ENCODE measurements around the gene RAB1A. TPM values are rescaled to one million over a fixed set of nuclear protein-coding genes. Genes with fewer than 3 reads are reported as not detected.

RAB1A gene
- total and polyA plus RNA-seq, 7 donors: 52.0 to 229 (median 89.3) TPM

DNA sequence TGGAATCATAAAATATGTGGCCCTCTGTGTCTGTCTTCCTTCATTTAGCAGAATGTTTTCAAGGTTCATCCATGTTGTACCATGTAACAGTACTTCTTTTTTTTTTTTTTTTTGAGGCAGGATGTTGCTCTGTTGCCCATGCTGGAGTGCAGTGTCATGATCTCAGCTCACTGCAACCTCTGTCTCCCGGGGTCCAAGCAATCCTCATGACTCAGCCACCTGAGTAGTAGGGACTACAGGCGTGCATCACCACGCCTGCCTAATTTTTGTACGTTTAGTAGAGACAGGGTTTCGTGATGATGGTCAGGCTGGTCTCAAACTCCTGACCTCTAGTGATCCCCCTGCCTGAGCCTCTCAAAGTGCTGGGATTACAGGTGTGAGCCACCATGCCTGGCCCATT is 31.2 kb downstream of the RAB1A start:
- intact Hi-C loops (cut with DNase I): no loop called here
- ATAC-seq: peak in 2 of 4 donors; percentile 27 to 29
- 86 to 91% (median 88%) methylated on average over 5 of the region's 5 CpGs for WGBS, 3 donors

DNA sequence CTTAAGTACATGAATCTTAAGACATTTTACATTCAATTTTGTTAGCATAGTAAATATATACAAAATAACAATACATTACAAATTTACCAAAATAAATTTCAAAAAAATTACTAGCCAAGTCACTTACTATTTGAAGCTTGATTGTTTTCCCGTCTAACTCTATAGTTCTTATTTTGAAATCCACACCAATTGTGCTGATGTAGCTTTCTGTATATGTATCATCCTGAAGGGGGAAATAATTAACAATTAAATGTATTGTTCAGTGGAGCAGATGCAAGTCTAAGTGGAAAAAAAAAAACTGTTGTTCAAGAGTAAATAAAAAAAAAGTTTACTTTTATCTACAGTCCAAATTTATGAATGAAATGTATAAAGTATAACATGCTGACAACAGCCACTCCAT is 32.1 kb downstream of the RAB1A start:
- peaks cover 0 to 87% of the 10 kb centered on the region in 2 donors for H3K36me3 ChIP-seq (ENCODE audit: insufficient read depth in 1 of 2, low read depth in 1 of 2)
- 42 to 53% (median 47%) methylated on average over 1 of the region's 1 CpG for WGBS, 3 donors
- intact Hi-C loops (cut with DNase I): no loop called here

More for the DNA sequence above, 31.2 kb downstream of the RAB1A start:
- H3K36me3 ChIP-seq (ENCODE audit: insufficient read depth in 1 of 2, low read depth in 1 of 2): peaks cover 0 to 88% of the 10 kb centered on the region in 2 donors
- H3K27ac ChIP-seq: no peak overlapping the region
- H3K4me3 ChIP-seq: no peak overlapping the region
- no peak for DNase-seq
- peaks cover 7% of the 10 kb centered on the region for H3K4me1 ChIP-seq
- no peaks in the 10 kb centered on the region for H3K9me3 ChIP-seq
- TF ChIP-seq, protein P1, sequence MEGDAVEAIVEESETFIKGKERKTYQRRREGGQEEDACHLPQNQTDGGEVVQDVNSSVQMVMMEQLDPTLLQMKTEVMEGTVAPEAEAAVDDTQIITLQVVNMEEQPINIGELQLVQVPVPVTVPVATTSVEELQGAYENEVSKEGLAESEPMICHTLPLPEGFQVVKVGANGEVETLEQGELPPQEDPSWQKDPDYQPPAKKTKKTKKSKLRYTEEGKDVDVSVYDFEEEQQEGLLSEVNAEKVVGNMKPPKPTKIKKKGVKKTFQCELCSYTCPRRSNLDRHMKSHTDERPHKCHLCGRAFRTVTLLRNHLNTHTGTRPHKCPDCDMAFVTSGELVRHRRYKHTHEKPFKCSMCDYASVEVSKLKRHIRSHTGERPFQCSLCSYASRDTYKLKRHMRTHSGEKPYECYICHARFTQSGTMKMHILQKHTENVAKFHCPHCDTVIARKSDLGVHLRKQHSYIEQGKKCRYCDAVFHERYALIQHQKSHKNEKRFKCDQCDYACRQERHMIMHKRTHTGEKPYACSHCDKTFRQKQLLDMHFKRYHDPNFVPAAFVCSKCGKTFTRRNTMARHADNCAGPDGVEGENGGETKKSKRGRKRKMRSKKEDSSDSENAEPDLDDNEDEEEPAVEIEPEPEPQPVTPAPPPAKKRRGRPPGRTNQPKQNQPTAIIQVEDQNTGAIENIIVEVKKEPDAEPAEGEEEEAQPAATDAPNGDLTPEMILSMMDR (IDR thresholded peaks at IDR 0.05): no peak
- no peaks in the 10 kb centered on the region for H3K27me3 ChIP-seq (ENCODE audit: insufficient read depth in 3 of 3, low read length in 2 of 3)

DNA sequence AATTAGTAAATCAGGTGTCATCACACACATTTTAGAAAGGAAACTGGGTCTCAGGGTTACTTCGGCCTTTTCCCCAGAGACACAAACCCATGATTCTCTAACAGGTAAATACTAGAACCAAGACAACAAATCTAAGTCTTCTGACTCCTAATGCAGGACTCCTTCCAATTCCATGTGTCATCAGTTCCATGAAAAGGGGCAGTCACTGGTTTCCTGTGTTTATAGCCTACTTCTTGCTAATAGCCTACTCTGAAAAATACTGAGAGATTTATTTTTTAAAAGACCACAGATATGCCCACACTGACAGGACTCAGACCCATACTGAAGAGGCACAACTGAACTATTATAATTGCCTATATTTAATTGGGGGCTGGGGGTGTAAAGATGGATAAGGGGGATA is 33.0 kb downstream of the RAB1A start:
- Histone ChIP-seq H3K27ac (no peak overlapping the region), H3K9me3 (no peaks in the 10 kb centered on the region), H3K4me1 (peaks cover 7% of the 10 kb centered on the region), H3K4me3 (no peak overlapping the region), H3K27me3 (ENCODE audit: insufficient read depth in 3 of 3, low read length in 2 of 3) (no peaks in the 10 kb centered on the region), H3K36me3 (ENCODE audit: insufficient read depth in 1 of 2, low read depth in 1 of 2) (peaks cover 0 to 87% of the 10 kb centered on the region in 2 donors)
- ATAC-seq: no peak
- TF ChIP-seq, protein P1 (IDR thresholded peaks at IDR 0.05): no peak
- intact Hi-C loops (cut with DNase I): no loop called here
- no peak for DNase-seq
- WGBS, 3 donors: 71 to 89% (median 86%) methylated on average over 1 of the region's 1 CpG

More for the DNA sequence above, 32.1 kb downstream of the RAB1A start:
- no peak for DNase-seq
- Histone ChIP-seq H3K4me3 (no peak overlapping the region), H3K27ac (no peak overlapping the region), H3K27me3 (ENCODE audit: insufficient read depth in 3 of 3, low read length in 2 of 3) (no peaks in the 10 kb centered on the region), H3K9me3 (no peaks in the 10 kb centered on the region), H3K4me1 (peaks cover 7% of the 10 kb centered on the region)
- TF ChIP-seq, protein P1 (IDR thresholded peaks at IDR 0.05): no peak
- no peak for ATAC-seq

DNA sequence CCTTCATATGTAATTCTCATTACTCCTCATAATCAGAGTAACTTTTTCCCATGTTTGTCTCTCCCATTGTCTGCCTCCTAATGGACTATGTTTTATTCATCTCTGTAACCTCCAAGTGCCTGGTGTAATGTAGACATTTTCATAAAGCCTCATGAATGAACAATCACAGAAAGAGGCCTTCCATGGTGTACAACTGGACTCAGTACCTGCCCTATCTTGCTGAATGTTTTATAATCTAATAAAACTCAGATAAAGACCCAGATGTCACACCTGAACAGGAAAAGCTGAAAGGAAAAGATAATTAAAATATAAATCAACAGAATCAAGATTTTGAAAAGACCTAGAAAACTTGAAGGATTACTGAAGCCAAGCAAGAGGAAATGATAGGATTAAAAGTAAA is 36.7 kb downstream of the RAB1A start:
- no peak for ATAC-seq
- intact Hi-C loops (cut with DNase I): no loop called here
- Histone ChIP-seq H3K27me3 (ENCODE audit: insufficient read depth in 3 of 3, low read length in 2 of 3) (no peaks in the 10 kb centered on the region), H3K36me3 (ENCODE audit: insufficient read depth in 1 of 2, low read depth in 1 of 2) (peaks cover 0 to 91% of the 10 kb centered on the region in 2 donors), H3K4me1 (peaks cover 4% of the 10 kb centered on the region), H3K4me3 (no peak overlapping the region), H3K27ac (no peak overlapping the region), H3K9me3 (no peaks in the 10 kb centered on the region)
- DNase-seq: no peak
- TF ChIP-seq, protein P1 (IDR thresholded peaks at IDR 0.05): no peak

DNA sequence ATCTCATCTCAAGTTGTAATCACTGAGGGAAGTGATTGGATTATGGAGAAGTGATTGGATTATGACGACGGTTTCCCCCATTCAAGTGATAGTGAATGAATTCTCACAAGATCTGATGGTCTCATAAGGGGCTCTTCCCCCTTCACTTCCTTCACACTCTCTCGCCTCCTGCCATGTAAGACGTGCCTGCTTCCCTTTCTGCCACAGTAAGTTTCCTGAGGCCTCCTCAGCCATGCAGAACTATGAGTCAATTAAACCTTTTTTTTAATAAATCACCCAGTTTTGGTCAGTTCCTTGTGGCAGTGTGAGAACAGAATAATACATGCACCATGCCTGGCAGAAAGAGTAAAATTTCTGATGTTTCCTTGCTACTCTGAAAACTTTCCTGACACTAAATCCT is 37.1 kb downstream of the RAB1A start:
- TF ChIP-seq, protein P1 (IDR thresholded peaks at IDR 0.05): no peak
- no peak overlapping the region for H3K4me3 ChIP-seq
- H3K36me3 ChIP-seq (ENCODE audit: insufficient read depth in 1 of 2, low read depth in 1 of 2): peaks cover 0 to 91% of the 10 kb centered on the region in 2 donors
- WGBS, 3 donors: 86 to 89% (median 87%) methylated on average over 4 of the region's 4 CpGs
- no peaks in the 10 kb centered on the region for H3K9me3 ChIP-seq
- H3K27ac ChIP-seq: no peak overlapping the region
- no peaks in the 10 kb centered on the region for H3K4me1 ChIP-seq
- intact Hi-C loops (cut with DNase I): no loop called here
- H3K27me3 ChIP-seq (ENCODE audit: insufficient read depth in 3 of 3, low read length in 2 of 3): no peaks in the 10 kb centered on the region
- ATAC-seq (no peak), DNase-seq (no peak)

All from psoas muscle (tissue), 8 donors.